ENCODE data around the gene SLC30A4.
A peak's percentile ranks its signal among the peaks of the same experiment; 100 is the strongest.
"Not testable (repeated sequence)": the region's sequence is repeated elsewhere in the genome, so short reads cannot be mapped to it uniquely, and the experiment has no call there.

Gene SLC30A4

DNA sequence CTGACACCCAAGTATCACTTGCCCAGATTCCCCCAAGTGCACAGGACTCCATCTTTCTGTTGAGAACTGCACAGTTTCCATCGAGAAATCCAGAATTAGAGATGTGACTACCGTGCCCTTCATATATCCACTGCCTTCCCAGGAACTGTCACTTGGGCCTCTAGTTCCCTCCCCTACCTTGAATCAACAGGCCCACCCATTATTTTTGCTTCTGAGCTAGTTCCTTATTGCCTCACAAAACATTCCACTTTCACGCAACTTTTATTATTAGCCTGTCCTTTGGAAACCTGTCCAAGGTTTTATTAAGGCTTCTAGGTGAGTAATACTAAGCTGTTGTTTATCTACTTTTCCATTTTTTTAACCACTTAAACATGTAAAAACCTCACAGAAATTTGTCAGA, 17.1 kb upstream of the SLC30A4 start:
- Histone ChIP-seq H3K9ac (ENCODE audit: low read length) (no peak overlapping the region), H3K27ac (ENCODE audit: low read length) (no peak overlapping the region)

DNA sequence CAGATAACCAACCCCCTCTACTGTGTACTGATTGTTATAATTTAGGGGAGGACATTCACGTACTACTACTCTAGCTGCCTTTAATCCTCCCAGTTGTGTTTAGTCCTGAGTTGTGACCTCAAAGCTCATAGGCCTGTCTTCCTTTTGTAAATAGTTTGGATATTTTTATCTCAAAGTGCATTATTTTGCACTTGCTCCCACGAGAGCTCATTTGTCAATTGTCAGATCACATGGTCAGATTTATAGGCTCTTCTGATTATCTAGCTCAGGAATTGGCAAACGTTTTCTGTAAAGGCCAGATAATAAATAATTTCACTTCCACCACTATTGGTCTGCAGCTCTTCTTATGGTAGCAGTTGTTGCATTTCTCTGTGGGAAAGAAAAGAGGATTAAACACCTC, 14.4 kb upstream of the SLC30A4 start:
- Histone ChIP-seq H3K4me1 (ENCODE audit: control insufficient read depth, low read depth, low read length) (peaks cover 5% of the 10 kb centered on the region), H3K36me3 (ENCODE audit: control insufficient read depth, low read depth, low read length) (no peaks in the 10 kb centered on the region), H3K27me3 (ENCODE audit: control insufficient read depth, insufficient read depth, low read length) (no peaks in the 10 kb centered on the region), H3K4me3 (ENCODE audit: low read length) (no peak overlapping the region), H3K9me3 (ENCODE audit: control insufficient read depth, low read depth, low read length) (no peaks in the 10 kb centered on the region), H3K27ac (ENCODE audit: low read length) (no peak overlapping the region), H3K9ac (ENCODE audit: low read length) (no peak overlapping the region)

More for the DNA sequence above, 17.1 kb upstream of the SLC30A4 start:
- Histone ChIP-seq H3K27me3 (ENCODE audit: control insufficient read depth, insufficient read depth, low read length) (no peaks in the 10 kb centered on the region), H3K4me3 (ENCODE audit: low read length) (no peak overlapping the region), H3K9me3 (ENCODE audit: control insufficient read depth, low read depth, low read length) (no peaks in the 10 kb centered on the region), H3K36me3 (ENCODE audit: control insufficient read depth, low read depth, low read length) (no peaks in the 10 kb centered on the region), H3K4me1 (ENCODE audit: control insufficient read depth, low read depth, low read length) (peaks cover 5% of the 10 kb centered on the region)

DNA sequence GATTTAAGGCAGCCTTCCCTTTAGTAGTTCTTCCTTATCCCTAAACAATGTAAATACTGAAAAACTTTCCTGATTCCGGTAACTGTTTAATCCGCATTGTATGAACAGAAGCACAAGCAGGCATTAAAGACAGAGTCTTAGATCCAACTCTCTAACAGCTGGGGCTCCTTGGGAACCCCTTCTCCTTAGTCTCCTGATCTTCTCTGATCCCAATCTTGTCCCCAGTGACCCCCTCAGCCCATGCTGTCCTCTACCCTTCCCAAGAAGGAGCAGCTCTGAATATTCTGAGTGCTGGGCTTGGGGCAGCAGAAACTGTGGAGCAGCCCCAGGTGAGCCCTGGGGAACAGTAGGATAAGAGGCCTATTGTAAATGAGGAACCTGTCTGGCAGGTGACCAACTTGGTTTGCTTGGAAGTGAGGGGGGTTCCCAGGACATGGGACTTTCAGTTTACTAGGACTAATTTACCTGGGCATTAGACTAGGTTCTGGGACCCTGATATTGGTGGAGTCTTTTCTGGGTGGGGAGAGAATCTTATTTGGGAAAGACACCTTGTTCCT, 13.0 kb upstream of the SLC30A4 start:
- H3K36me3 ChIP-seq (ENCODE audit: control insufficient read depth, low read depth, low read length): no peaks in the 10 kb centered on the region
- H3K4me1 ChIP-seq (ENCODE audit: control insufficient read depth, low read depth, low read length): peaks cover 5% of the 10 kb centered on the region
- H3K4me3 ChIP-seq (ENCODE audit: low read length): no peak overlapping the region
- H3K27ac ChIP-seq (ENCODE audit: low read length): no peak overlapping the region
- H3K27me3 ChIP-seq (ENCODE audit: control insufficient read depth, insufficient read depth, low read length): no peaks in the 10 kb centered on the region
- H3K9me3 ChIP-seq (ENCODE audit: control insufficient read depth, low read depth, low read length): no peaks in the 10 kb centered on the region
- H3K9ac ChIP-seq (ENCODE audit: low read length): no peak overlapping the region

DNA sequence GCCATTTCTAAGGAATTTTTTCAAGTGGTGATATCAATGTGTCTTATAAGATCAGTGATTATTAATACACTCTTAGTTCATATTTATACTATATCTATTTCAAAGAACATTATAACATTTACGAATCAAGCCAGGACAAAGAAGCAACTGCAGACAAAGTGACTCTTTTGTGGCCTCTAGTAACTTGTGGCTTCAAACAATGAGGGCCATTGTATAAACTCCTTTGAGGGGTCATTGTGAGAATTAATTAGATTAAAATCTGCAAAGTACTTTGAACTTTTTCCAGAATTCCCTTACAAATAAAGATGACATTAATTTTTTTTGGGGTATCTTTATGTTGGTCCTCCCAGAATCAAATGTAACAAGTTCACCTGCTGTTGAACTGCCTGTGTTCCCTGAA, 12.3 kb upstream of the SLC30A4 start:
- Histone ChIP-seq H3K9ac (ENCODE audit: low read length) (no peak overlapping the region), H3K27ac (ENCODE audit: low read length) (no peak overlapping the region), H3K9me3 (ENCODE audit: control insufficient read depth, low read depth, low read length) (no peaks in the 10 kb centered on the region), H3K36me3 (ENCODE audit: control insufficient read depth, low read depth, low read length) (no peaks in the 10 kb centered on the region), H3K4me3 (ENCODE audit: low read length) (no peak overlapping the region), H3K27me3 (ENCODE audit: control insufficient read depth, insufficient read depth, low read length) (no peaks in the 10 kb centered on the region), H3K4me1 (ENCODE audit: control insufficient read depth, low read depth, low read length) (peaks cover 5% of the 10 kb centered on the region)

DNA sequence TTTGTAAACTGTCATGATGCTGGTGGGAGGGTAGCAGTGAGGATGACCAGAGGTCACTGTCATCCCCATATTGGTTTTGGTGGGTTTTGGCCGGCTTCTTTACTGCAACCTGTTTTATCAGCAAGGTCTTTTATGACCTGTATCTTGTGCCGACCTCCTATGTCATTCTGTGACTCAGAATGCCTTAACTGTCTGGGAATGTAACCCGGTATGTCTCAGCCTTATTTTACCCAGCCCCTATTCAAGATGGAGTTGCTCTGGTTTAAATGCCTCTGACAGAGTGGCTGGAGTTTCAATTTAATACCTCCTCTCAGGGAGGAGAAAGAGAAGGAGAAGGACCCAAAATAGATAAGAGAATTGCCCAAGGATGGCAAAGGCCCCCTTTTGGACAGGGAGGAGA, 10.3 kb upstream of the SLC30A4 start:
- not testable (repeated sequence) for H3K4me3 ChIP-seq (ENCODE audit: low read length); H3K27me3 ChIP-seq (ENCODE audit: control insufficient read depth, insufficient read depth, low read length); H3K9ac ChIP-seq (ENCODE audit: low read length); H3K27ac ChIP-seq (ENCODE audit: low read length); H3K36me3 ChIP-seq (ENCODE audit: control insufficient read depth, low read depth, low read length); H3K9me3 ChIP-seq (ENCODE audit: control insufficient read depth, low read depth, low read length); H3K4me1 ChIP-seq (ENCODE audit: control insufficient read depth, low read depth, low read length)

DNA sequence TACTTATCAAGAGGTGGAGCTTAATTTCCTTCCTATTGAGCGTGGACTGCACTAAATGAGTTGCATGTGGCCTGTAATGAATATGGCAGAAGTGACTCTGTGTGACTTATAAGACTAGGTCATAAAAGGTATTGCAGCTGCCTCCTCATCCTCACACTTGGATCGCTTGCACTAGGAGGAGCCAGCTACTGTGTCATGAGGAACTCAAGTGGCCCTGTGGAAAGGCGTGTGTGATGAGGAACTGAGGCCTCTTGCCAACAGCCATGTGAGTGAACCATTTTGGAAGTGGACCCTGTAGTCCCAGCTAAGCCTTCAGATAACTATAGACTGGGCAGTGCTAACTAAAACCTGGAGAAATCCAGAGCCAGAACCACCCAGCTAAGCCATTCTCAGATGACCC, 7.1 kb upstream of the SLC30A4 start:
- Histone ChIP-seq H3K27me3 (ENCODE audit: control insufficient read depth, insufficient read depth, low read length) (peaks cover 17% of the 10 kb centered on the region), H3K27ac (ENCODE audit: low read length) (no peak overlapping the region), H3K4me1 (ENCODE audit: control insufficient read depth, low read depth, low read length) (no peaks in the 10 kb centered on the region), H3K9ac (ENCODE audit: low read length) (no peak overlapping the region), H3K9me3 (ENCODE audit: control insufficient read depth, low read depth, low read length) (no peaks in the 10 kb centered on the region), H3K36me3 (ENCODE audit: control insufficient read depth, low read depth, low read length) (no peaks in the 10 kb centered on the region), H3K4me3 (ENCODE audit: low read length) (no peak overlapping the region)

DNA sequence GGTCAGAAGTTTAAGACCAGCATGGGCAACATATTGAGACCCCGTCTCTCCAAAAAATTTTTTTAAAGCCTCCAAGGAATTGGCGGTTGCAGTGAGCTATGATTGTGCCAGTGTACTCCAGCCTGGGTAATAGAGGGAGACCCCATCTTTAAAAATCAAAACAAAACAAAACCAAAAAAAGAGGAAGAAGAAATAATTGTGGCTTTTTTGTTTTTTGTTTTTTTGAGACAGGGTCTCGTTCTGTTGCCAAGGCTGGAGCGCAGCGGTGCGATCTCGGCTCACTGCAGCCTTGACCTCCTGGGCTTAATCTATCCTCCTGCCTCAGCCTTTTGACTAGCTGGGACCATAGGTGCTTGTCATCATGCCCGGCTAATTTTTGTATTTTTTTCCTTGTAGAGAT, 4.5 kb upstream of the SLC30A4 start:
- H3K36me3 ChIP-seq (ENCODE audit: control insufficient read depth, low read depth, low read length): no peaks in the 10 kb centered on the region
- H3K4me3 ChIP-seq (ENCODE audit: low read length): no peak overlapping the region
- H3K9me3 ChIP-seq (ENCODE audit: control insufficient read depth, low read depth, low read length): no peaks in the 10 kb centered on the region
- no peak overlapping the region for H3K9ac ChIP-seq (ENCODE audit: low read length)
- H3K27me3 ChIP-seq (ENCODE audit: control insufficient read depth, insufficient read depth, low read length): peaks cover 42% of the 10 kb centered on the region
- no peak overlapping the region for H3K27ac ChIP-seq (ENCODE audit: low read length)
- no peaks in the 10 kb centered on the region for H3K4me1 ChIP-seq (ENCODE audit: control insufficient read depth, low read depth, low read length)

DNA sequence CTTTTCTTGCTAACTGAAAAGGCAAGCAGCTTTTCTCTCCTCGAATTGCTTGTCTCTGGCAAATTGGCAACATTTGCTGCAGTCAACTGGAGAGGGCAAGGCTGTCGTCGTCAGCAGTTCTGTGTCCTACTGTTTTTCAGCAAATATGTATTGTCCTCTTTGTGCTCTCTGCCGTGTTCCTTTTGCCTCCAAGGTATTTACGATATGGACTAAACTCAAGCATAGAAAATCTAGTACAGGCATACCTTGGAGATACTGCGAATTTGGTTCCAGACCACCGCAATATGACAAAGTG, 558 bp upstream of the SLC30A4 start:
- no peaks in the 10 kb centered on the region for H3K9me3 ChIP-seq (ENCODE audit: control insufficient read depth, low read depth, low read length)
- no peak overlapping the region for H3K27ac ChIP-seq (ENCODE audit: low read length)
- H3K36me3 ChIP-seq (ENCODE audit: control insufficient read depth, low read depth, low read length): no peaks in the 10 kb centered on the region
- no peaks in the 10 kb centered on the region for H3K4me1 ChIP-seq (ENCODE audit: control insufficient read depth, low read depth, low read length)
- H3K27me3 ChIP-seq (ENCODE audit: control insufficient read depth, insufficient read depth, low read length): peaks cover 77% of the 10 kb centered on the region
- peak overlapping the region; percentile 58 for H3K4me3 ChIP-seq (ENCODE audit: low read length)
- no peak overlapping the region for H3K9ac ChIP-seq (ENCODE audit: low read length)

DNA sequence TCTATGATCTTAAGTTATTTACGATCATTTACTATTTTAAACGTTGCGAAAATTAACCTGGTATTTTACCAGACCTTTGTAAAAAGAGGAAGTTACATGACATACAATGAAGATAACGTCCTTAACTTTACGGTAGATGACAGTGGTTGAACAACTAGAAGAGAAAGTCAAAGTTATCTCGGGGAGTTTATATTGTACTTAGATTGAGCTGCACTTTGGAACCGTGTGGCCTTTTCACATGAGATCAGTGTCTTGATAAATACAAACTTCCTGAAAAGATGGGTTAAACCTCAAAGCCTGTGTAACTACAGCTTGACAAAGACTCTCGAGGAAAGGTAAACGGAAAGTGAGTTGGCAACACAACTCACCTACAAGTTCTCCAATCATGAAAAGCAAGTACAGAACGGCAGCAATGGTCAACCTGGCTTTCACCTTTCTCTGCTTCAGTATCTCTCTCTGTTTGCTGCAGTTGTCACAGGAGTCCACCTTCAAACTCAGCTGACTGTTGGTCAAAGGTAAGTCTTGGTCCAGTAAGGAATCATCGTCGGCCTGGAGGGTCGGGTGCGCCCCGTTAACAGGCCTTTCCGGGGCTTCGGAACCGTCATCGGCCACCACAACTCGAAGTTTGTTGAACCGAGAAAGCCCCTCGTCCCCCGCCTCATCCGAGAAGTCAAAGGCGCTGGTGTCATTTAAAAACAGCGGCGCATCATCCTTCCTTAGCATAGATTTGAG, 793 bp downstream of the SLC30A4 start:
- no peaks in the 10 kb centered on the region for H3K4me1 ChIP-seq (ENCODE audit: control insufficient read depth, low read depth, low read length)
- peaks cover 77% of the 10 kb centered on the region for H3K27me3 ChIP-seq (ENCODE audit: control insufficient read depth, insufficient read depth, low read length)
- H3K9ac ChIP-seq (ENCODE audit: low read length): no peak overlapping the region
- no peaks in the 10 kb centered on the region for H3K36me3 ChIP-seq (ENCODE audit: control insufficient read depth, low read depth, low read length)
- peak overlapping the region; percentile 52 for H3K4me3 ChIP-seq (ENCODE audit: low read length)
- H3K9me3 ChIP-seq (ENCODE audit: control insufficient read depth, low read depth, low read length): no peaks in the 10 kb centered on the region
- no peak overlapping the region for H3K27ac ChIP-seq (ENCODE audit: low read length)

DNA sequence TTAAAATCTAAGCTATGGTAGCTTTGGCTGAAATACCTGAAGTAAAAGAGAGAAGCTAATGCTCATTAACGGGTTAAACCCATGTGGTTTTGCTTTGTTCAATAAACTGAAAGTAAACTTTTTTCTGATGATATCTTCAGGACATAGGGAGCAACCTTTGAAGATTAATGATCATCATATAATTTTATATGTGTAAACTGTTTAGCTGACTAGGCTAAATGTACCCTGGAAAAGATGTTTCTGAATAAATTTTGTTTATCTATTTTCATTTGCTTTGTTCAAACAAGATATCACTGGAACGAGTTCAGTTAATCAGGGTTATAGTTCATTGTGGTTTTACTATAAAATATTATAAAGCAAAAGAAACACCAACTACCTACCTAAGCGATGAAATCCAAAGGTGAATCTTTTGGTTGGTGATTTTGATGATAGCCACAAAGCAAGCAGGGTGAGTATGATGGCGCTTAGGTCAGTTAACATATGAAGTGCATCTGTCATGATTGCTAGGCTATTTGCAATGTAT, 11.7 kb downstream of the SLC30A4 start:
- Histone ChIP-seq H3K27me3 (ENCODE audit: control insufficient read depth, insufficient read depth, low read length) (peaks cover 5% of the 10 kb centered on the region), H3K4me3 (ENCODE audit: low read length) (no peak overlapping the region), H3K9me3 (ENCODE audit: control insufficient read depth, low read depth, low read length) (no peaks in the 10 kb centered on the region), H3K9ac (ENCODE audit: low read length) (no peak overlapping the region), H3K36me3 (ENCODE audit: control insufficient read depth, low read depth, low read length) (no peaks in the 10 kb centered on the region), H3K27ac (ENCODE audit: low read length) (no peak overlapping the region), H3K4me1 (ENCODE audit: control insufficient read depth, low read depth, low read length) (no peaks in the 10 kb centered on the region)

DNA sequence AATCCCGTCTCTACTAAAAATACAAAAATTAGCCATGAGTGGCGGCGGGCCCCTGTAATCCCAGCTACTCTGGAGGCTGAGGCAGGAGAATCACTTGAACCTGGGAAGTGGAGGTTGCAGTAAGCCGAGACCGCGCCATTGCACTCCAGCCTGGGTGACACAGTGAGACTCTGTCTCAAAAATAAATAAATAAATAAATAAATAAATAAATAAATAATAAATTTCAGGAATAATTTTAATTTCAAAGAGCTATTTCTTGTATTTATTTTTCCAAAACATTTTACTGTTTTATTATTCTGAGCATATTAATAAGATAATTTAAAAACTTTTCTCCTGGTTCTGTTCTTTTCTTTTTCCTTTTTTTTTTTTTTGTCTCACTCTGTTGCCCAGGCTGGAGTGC, 15.4 kb downstream of the SLC30A4 start:
- H3K9ac ChIP-seq (ENCODE audit: low read length); H3K36me3 ChIP-seq (ENCODE audit: control insufficient read depth, low read depth, low read length); H3K27ac ChIP-seq (ENCODE audit: low read length); H3K9me3 ChIP-seq (ENCODE audit: control insufficient read depth, low read depth, low read length); H3K27me3 ChIP-seq (ENCODE audit: control insufficient read depth, insufficient read depth, low read length); H3K4me3 ChIP-seq (ENCODE audit: low read length); H3K4me1 ChIP-seq (ENCODE audit: control insufficient read depth, low read depth, low read length): not testable (repeated sequence)

DNA sequence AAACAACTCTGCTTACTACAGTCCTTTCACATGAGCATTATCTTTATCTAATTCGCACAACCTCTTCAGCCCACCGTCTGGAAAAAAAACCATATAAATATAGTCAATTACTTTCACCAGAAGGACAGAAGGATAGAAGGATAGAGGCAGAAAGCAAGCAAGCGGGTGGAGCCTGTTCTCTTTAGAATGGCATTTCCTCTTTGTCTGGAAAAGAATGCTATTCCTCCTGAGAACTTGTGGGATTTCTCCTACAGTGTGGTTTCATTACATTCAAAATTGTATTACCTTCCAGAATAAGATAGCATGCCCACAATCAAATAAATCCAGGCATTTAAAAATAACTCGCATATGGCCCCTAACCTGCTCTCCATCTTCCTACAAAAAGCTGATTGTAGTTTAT, 23.1 kb downstream of the SLC30A4 start:
- no peaks in the 10 kb centered on the region for H3K9me3 ChIP-seq (ENCODE audit: control insufficient read depth, low read depth, low read length)
- no peaks in the 10 kb centered on the region for H3K27me3 ChIP-seq (ENCODE audit: control insufficient read depth, insufficient read depth, low read length)
- no peak overlapping the region for H3K4me3 ChIP-seq (ENCODE audit: low read length)
- H3K9ac ChIP-seq (ENCODE audit: low read length): no peak overlapping the region
- H3K27ac ChIP-seq (ENCODE audit: low read length): no peak overlapping the region
- H3K36me3 ChIP-seq (ENCODE audit: control insufficient read depth, low read depth, low read length): no peaks in the 10 kb centered on the region
- H3K4me1 ChIP-seq (ENCODE audit: control insufficient read depth, low read depth, low read length): no peaks in the 10 kb centered on the region

Data from iPS-18a (cell line).